Measurements from ENCODE around the gene GALNT2.

The GALNT2 gene

GRCh38 chr1:230157420-230158390 is 90.7 kb downstream of the GALNT2 start:
- Mint-ChIP-seq H3K36me3 (ENCODE audit: insufficient read depth) (no peaks in the 10 kb centered on the region), H3K4me1 (peaks cover 51% of the 10 kb centered on the region), H3K27me3 (no peaks in the 10 kb centered on the region), H3K27ac (ENCODE audit: low read depth) (peak overlapping the region; percentile 70), H3K9me3 (no peaks in the 10 kb centered on the region), H3K4me3 (no peak overlapping the region)
- ATAC-seq (replicated peaks; ENCODE audit: extremely low read depth, poor library complexity, severe bottlenecking): no peak
- no peak for DNase-seq (ENCODE audit: low spot score in 2 of 2)

- no peaks in the 10 kb centered on the region for H3K36me3 Mint-ChIP-seq (ENCODE audit: insufficient read depth)
These were observed 91.6 kb downstream of the GALNT2 start for GRCh38 chr1:230158415-230159291.

GRCh38 chr1:230159580-230159979 is 92.5 kb downstream of the GALNT2 start:
- H3K9me3 Mint-ChIP-seq: no peaks in the 10 kb centered on the region
- H3K36me3 Mint-ChIP-seq (ENCODE audit: insufficient read depth): no peaks in the 10 kb centered on the region
- H3K4me1 Mint-ChIP-seq: peaks cover 59% of the 10 kb centered on the region
- no peaks in the 10 kb centered on the region for H3K27me3 Mint-ChIP-seq
- ATAC-seq (replicated peaks; ENCODE audit: extremely low read depth, poor library complexity, severe bottlenecking) (no peak), DNase-seq (ENCODE audit: low spot score in 2 of 2) (no peak)
- H3K4me3 Mint-ChIP-seq: no peak overlapping the region
- H3K27ac Mint-ChIP-seq (ENCODE audit: low read depth): no peak overlapping the region

More at GRCh38 chr1:230158415-230159291, 91.6 kb downstream of the GALNT2 start:
- Mint-ChIP-seq H3K4me1 (peaks cover 52% of the 10 kb centered on the region), H3K27ac (ENCODE audit: low read depth) (no peak overlapping the region), H3K9me3 (no peaks in the 10 kb centered on the region), H3K27me3 (no peaks in the 10 kb centered on the region), H3K4me3 (no peak overlapping the region)
- no peak for ATAC-seq (replicated peaks; ENCODE audit: extremely low read depth, poor library complexity, severe bottlenecking)
- no peak for DNase-seq (ENCODE audit: low spot score in 2 of 2)

- Mint-ChIP-seq H3K27me3 (no peaks in the 10 kb centered on the region), H3K36me3 (ENCODE audit: insufficient read depth) (no peaks in the 10 kb centered on the region), H3K4me1 (peaks cover 50% of the 10 kb centered on the region), H3K9me3 (no peaks in the 10 kb centered on the region), H3K27ac (ENCODE audit: low read depth) (no peak overlapping the region), H3K4me3 (no peak overlapping the region)
- no peak for DNase-seq (ENCODE audit: low spot score in 2 of 2)
- ATAC-seq (replicated peaks; ENCODE audit: extremely low read depth, poor library complexity, severe bottlenecking): no peak
These were observed 94.1 kb downstream of the GALNT2 start for GRCh38 chr1:230160957-230161771.

GRCh38 chr1:230163205-230163604 is 96.2 kb downstream of the GALNT2 start:
- no peak overlapping the region for H3K4me3 Mint-ChIP-seq
- no peaks in the 10 kb centered on the region for H3K27me3 Mint-ChIP-seq
- ATAC-seq (replicated peaks; ENCODE audit: extremely low read depth, poor library complexity, severe bottlenecking) (no peak), DNase-seq (ENCODE audit: low spot score in 2 of 2) (no peak)
- H3K36me3 Mint-ChIP-seq (ENCODE audit: insufficient read depth): no peaks in the 10 kb centered on the region
- no peak overlapping the region for H3K27ac Mint-ChIP-seq (ENCODE audit: low read depth)
- peaks cover 38% of the 10 kb centered on the region for H3K4me1 Mint-ChIP-seq
- H3K9me3 Mint-ChIP-seq: no peaks in the 10 kb centered on the region

GRCh38 chr1:230163719-230164118 is 96.7 kb downstream of the GALNT2 start:
- no peak overlapping the region for H3K4me3 Mint-ChIP-seq
- no peaks in the 10 kb centered on the region for H3K36me3 Mint-ChIP-seq (ENCODE audit: insufficient read depth)
- no peak overlapping the region for H3K27ac Mint-ChIP-seq (ENCODE audit: low read depth)
- no peak for DNase-seq (ENCODE audit: low spot score in 2 of 2)
- no peaks in the 10 kb centered on the region for H3K9me3 Mint-ChIP-seq
- no peaks in the 10 kb centered on the region for H3K27me3 Mint-ChIP-seq
- H3K4me1 Mint-ChIP-seq: peaks cover 40% of the 10 kb centered on the region
- no peak for ATAC-seq (replicated peaks; ENCODE audit: extremely low read depth, poor library complexity, severe bottlenecking)

GRCh38 chr1:230165536-230165935 is 98.5 kb downstream of the GALNT2 start:
- Mint-ChIP-seq H3K9me3 (no peaks in the 10 kb centered on the region), H3K4me3 (no peak overlapping the region), H3K36me3 (ENCODE audit: insufficient read depth) (no peaks in the 10 kb centered on the region), H3K4me1 (peaks cover 44% of the 10 kb centered on the region), H3K27me3 (no peaks in the 10 kb centered on the region), H3K27ac (ENCODE audit: low read depth) (no peak overlapping the region)
- DNase-seq (ENCODE audit: low spot score in 2 of 2) (no peak), ATAC-seq (replicated peaks; ENCODE audit: extremely low read depth, poor library complexity, severe bottlenecking) (no peak)

- H3K4me3 Mint-ChIP-seq: no peak overlapping the region
- ATAC-seq (replicated peaks; ENCODE audit: extremely low read depth, poor library complexity, severe bottlenecking): no peak
- no peaks in the 10 kb centered on the region for H3K36me3 Mint-ChIP-seq (ENCODE audit: insufficient read depth)
- no peak for DNase-seq (ENCODE audit: low spot score in 2 of 2)
- H3K4me1 Mint-ChIP-seq: peaks cover 39% of the 10 kb centered on the region
- no peak overlapping the region for H3K27ac Mint-ChIP-seq (ENCODE audit: low read depth)
- H3K27me3 Mint-ChIP-seq: no peaks in the 10 kb centered on the region
- H3K9me3 Mint-ChIP-seq: no peaks in the 10 kb centered on the region
These were observed 99.5 kb downstream of the GALNT2 start for GRCh38 chr1:230166366-230167132.

GRCh38 chr1:230167419-230167852 is 100.4 kb downstream of the GALNT2 start:
- peaks cover 35% of the 10 kb centered on the region for H3K4me1 Mint-ChIP-seq
- no peaks in the 10 kb centered on the region for H3K27me3 Mint-ChIP-seq
- H3K9me3 Mint-ChIP-seq: no peaks in the 10 kb centered on the region
- H3K36me3 Mint-ChIP-seq (ENCODE audit: insufficient read depth): peaks cover 2% of the 10 kb centered on the region
- H3K27ac Mint-ChIP-seq (ENCODE audit: low read depth): no peak overlapping the region
- DNase-seq (ENCODE audit: low spot score in 2 of 2) (peak; percentile 23), ATAC-seq (replicated peaks; ENCODE audit: extremely low read depth, poor library complexity, severe bottlenecking) (no peak)
- H3K4me3 Mint-ChIP-seq: no peak overlapping the region

GRCh38 chr1:230169454-230170152 is 102.6 kb downstream of the GALNT2 start:
- no peaks in the 10 kb centered on the region for H3K27me3 Mint-ChIP-seq
- peak overlapping the region; percentile 19 for H3K4me3 Mint-ChIP-seq
- no peak for ATAC-seq (replicated peaks; ENCODE audit: extremely low read depth, poor library complexity, severe bottlenecking)

GRCh38 chr1:230170153-230170547 is 103.1 kb downstream of the GALNT2 start:
- ATAC-seq (replicated peaks; ENCODE audit: extremely low read depth, poor library complexity, severe bottlenecking) (no peak), DNase-seq (ENCODE audit: low spot score in 2 of 2) (no peak)
- no peaks in the 10 kb centered on the region for H3K9me3 Mint-ChIP-seq
- peak overlapping the region; percentile 2 for H3K27ac Mint-ChIP-seq (ENCODE audit: low read depth)
- H3K4me3 Mint-ChIP-seq: peak overlapping the region; percentile 19
- peaks cover 37% of the 10 kb centered on the region for H3K4me1 Mint-ChIP-seq
- H3K27me3 Mint-ChIP-seq: no peaks in the 10 kb centered on the region
- H3K36me3 Mint-ChIP-seq (ENCODE audit: insufficient read depth): peaks cover 4% of the 10 kb centered on the region

More at GRCh38 chr1:230169454-230170152, 102.6 kb downstream of the GALNT2 start:
- no peak for DNase-seq (ENCODE audit: low spot score in 2 of 2)
- peaks cover 4% of the 10 kb centered on the region for H3K36me3 Mint-ChIP-seq (ENCODE audit: insufficient read depth)
- H3K4me1 Mint-ChIP-seq: peaks cover 33% of the 10 kb centered on the region
- peak overlapping the region; percentile 2 for H3K27ac Mint-ChIP-seq (ENCODE audit: low read depth)
- no peaks in the 10 kb centered on the region for H3K9me3 Mint-ChIP-seq

Measured in central memory CD8-positive, alpha-beta T cell (primary cell).